K562 (cell line): ENCODE results near the gene ZNRF3. TPM values are rescaled to one million over a fixed set of nuclear protein-coding genes. Genes with fewer than 3 reads are reported as not detected.

Source experiments
- ATF6 ChIP-seq: sonication (generic); formaldehyde crosslinking; IDR thresholded peaks from 2 replicates; pipeline ENCODE4 v1.4.0; 2020; ENCODE audit warnings: mild to moderate bottlenecking, missing genetic modification reagents
- CREB5 ChIP-seq: fragments of 250-450 bp; sonication (Bioruptor Pico); IDR thresholded peaks from 2 replicates; pipeline ENCODE4 v1.5.0; 2020; ENCODE audit warnings: mild to moderate bottlenecking
- DNMT1 ChIP-seq: fragments of 450-650 bp; IDR thresholded peaks from 2 replicates; pipeline ENCODE4 v1.6.1; 2016; ENCODE audit warnings: antibody characterized with exemption, mild to moderate bottlenecking
- EP300 ChIP-seq: IDR thresholded peaks from 2 replicates; pipeline ENCODE4 v1.6.1; 2012; ENCODE audit warnings: low read length, improper control_type of control experiment
- FUS ChIP-seq: fragments of 200-400 bp; formaldehyde crosslinking; optimal IDR thresholded peaks from 2 replicates; pipeline ENCODE3; 2017; ENCODE audit warnings: low read depth, low read length
- HDAC2 ChIP-seq: fragments of 450-650 bp; IDR thresholded peaks from 2 replicates; pipeline ENCODE4 v1.6.1; 2016; ENCODE audit warnings: mild to moderate bottlenecking
- HINFP ChIP-seq: fragments of 450-650 bp; conservative IDR thresholded peaks from 2 replicates; pipeline ENCODE4 v1.6.1; 2016; ENCODE audit warnings: missing genetic modification characterization, low read depth, mild to moderate bottlenecking, control low read depth, missing compliant biosample characterization
- NFIX ChIP-seq: fragments of 250-450 bp; sonication (Bioruptor Pico); IDR thresholded peaks from 2 replicates; pipeline ENCODE4 v1.4.0; 2020; ENCODE audit warnings: low read depth, mild to moderate bottlenecking, moderate library complexity
- NFXL1 ChIP-seq: fragments of 450-650 bp; formaldehyde crosslinking; IDR thresholded peaks from 2 replicates; pipeline ENCODE4 v1.4.0; 2021; ENCODE audit warnings: mild to moderate bottlenecking
- POLR2AphosphoS2 ChIP-seq: IDR thresholded peaks from 2 replicates; pipeline ENCODE4 v1.6.1; 2012; ENCODE audit warnings: low read length, improper control_type of control experiment
- SAP30 ChIP-seq: fragments of 200-600 bp; sonication (generic); IDR thresholded peaks from 2 replicates; pipeline ENCODE4 v1.6.1; 2012; ENCODE audit warnings: borderline replicate concordance, low read depth, mild to moderate bottlenecking, moderate library complexity, low read length, control low read depth, inconsistent platforms; ENCODE audit not compliant: insufficient read depth, poor library complexity, severe bottlenecking
- SOX6 ChIP-seq: fragments of 450-650 bp; IDR thresholded peaks from 2 replicates; pipeline ENCODE4 v1.6.1; 2014; ENCODE audit warnings: mild to moderate bottlenecking
- SREBF1 ChIP-seq: fragments of 150-350 bp; IDR thresholded peaks from 2 replicates; pipeline ENCODE4 v1.6.1; 2014; ENCODE audit warnings: antibody characterized with exemption, low read depth, low read length, borderline replicate concordance
- TAF7 ChIP-seq: fragments of 450-650 bp; IDR thresholded peaks from 2 replicates; pipeline ENCODE4 v1.6.1; 2016; ENCODE audit warnings: missing genetic modification characterization, missing compliant biosample characterization
- TARDBP ChIP-seq: fragments of 450-650 bp; IDR thresholded peaks from 2 replicates; pipeline ENCODE4 v1.6.1; 2016
- TBP ChIP-seq: optimal IDR thresholded peaks from 2 replicates; pipeline ENCODE3; 2011; ENCODE audit warnings: low read depth, low read length, improper control_type of control experiment
- ZBTB11 ChIP-seq, 3 experiments: fragments of 200-800 bp in 1 of 3; fragments of 250-450 bp in 1 of 3; fragments of 450-650 bp in 1 of 3; sonication (Bioruptor Pico) in 1 of 3; sonication (Bioruptor generic) in 1 of 3; formaldehyde crosslinking in 1 of 3; IDR thresholded peaks; 2 replicates each; pipeline versions ENCODE4 v1.6.1 to v1.8.0; 2016 to 2022; ENCODE audit warnings: mild to moderate bottlenecking in 2 of 3, missing genetic modification characterization in 2 of 3, missing compliant biosample characterization in 1 of 3, moderate library complexity in 1 of 3
- ZNF134 ChIP-seq: fragments of 250-450 bp; sonication (Bioruptor Pico); conservative IDR thresholded peaks from 2 replicates; pipeline ENCODE4 v1.4.0; 2020
- ZNF766 ChIP-seq: fragments of 200-800 bp; sonication (Bioruptor generic); conservative IDR thresholded peaks from 2 replicates; pipeline ENCODE4 v1.6.1; 2016; ENCODE audit warnings: missing genetic modification characterization, missing compliant biosample characterization
- polyA plus RNA-seq, 8 experiments: library from polyadenylated mRNA; depleted of rRNA in 4 of 8; stranded (reverse) in 5 of 8; unstranded in 3 of 8; fragments of >200 nt; fragmentation: Nextera tagmentation in 2 of 8; fragmentation: Illumina TruSeq in 1 of 8; extraction: Ambion mirVana in 2 of 8; extraction: Trizol in 1 of 8; gene quantifications; 2 replicates each; pipeline versions ENCODE4 v1.2.1 to v1.2.3, GENCODE V29; 2011 to 2014; ENCODE audit warnings: inconsistent platforms in 1 of 8, missing spikeins in 1 of 8
- total RNA-seq, 7 experiments: library from RNA; depleted of rRNA in 6 of 7; stranded (reverse); fragments of >200 nt in 6 of 7; fragmentation: Illumina TruSeq in 2 of 7; extraction: Trizol in 2 of 7; gene quantifications; 2 replicates each; pipeline versions ENCODE4 v1.2.1 to v1.2.3, GENCODE V29; 2011 to 2021; ENCODE audit warnings: low replicate concordance in 1 of 7

ZNRF3 gene
- total and polyA plus RNA-seq, 9 of the 15 experiments (the other 6 are each of a cell fraction or from before 2014, with no cell fraction given): 0.41 to 5.9 (median 1.7) TPM

- TF ChIP-seq ZBTB11 (CRISPR knock-in tag; IDR thresholded peaks at IDR 0.05) (no peak), ZNF134 (CRISPR knock-in tag) (no peak), HDAC2 (no peak), TARDBP (no peak), SAP30 (no peak), SOX6 (0 out of 2 replicates have a peak, but pooled peaks have one; percentile 16), NFIX (CRISPR knock-in tag) (no peak), TBP (peak; percentile 12), TAF7 (tag) (no peak), EP300 (no peak), DNMT1 (no peak), SREBF1 (no peak), HINFP (tag) (no peak), POLR2AphosphoS2 (no peak), ATF6 (no peak), CREB5 (CRISPR knock-in tag) (no peak), ZNF766 (CRISPR knock-in tag) (no peak), NFXL1 (CRISPR knock-in tag) (no peak), FUS (no peak)
These were observed 189.0 kb downstream of the ZNRF3 start (continued) for GRCh38 chr22:29072193-29072978.
